Thyroid gland (tissue), 4 donors: ENCODE results near the gene NADK2. TPM values are rescaled to one million over a fixed set of nuclear protein-coding genes. Genes with fewer than 3 reads are reported as not detected.
"Not testable (repeated sequence)": the region's sequence is repeated elsewhere in the genome, so short reads cannot be mapped to it uniquely, and the experiment has no call there.

Source experiments
- DNase-seq, 2 donors: peaks; one replicate each; pipeline ENCODE4 v3.0.0-alpha.2; 2019
- H3K27ac ChIP-seq, 3 donors: fragments of 200-600 bp; sonication (generic); 1 replicate in 2 of 3; 2 replicates in 1 of 3; pipeline ENCODE4 v1.5.1; 2016 to 2019; ENCODE audit warnings: mild to moderate bottlenecking in 1 of 3, moderate library complexity in 1 of 3
- H3K27me3 ChIP-seq: fragments of 200-600 bp; sonication (generic); one replicate; pipeline ENCODE4 v1.5.1; 2019
- H3K36me3 ChIP-seq, 2 donors: fragments of 200-600 bp; sonication (generic); one replicate each; pipeline ENCODE4 v1.5.1; 2016 to 2019
- H3K4me1 ChIP-seq, 2 donors: fragments of 200-600 bp; sonication (generic); one replicate each; pipeline ENCODE4 v1.5.1; 2017 to 2019
- H3K4me3 ChIP-seq, 3 donors: fragments of 200-600 bp; sonication (generic); replicated peaks in 1 of 3; 1 replicate in 2 of 3; 2 replicates in 1 of 3; pipeline ENCODE4 v1.5.1; 2016; ENCODE audit warnings: mild to moderate bottlenecking in 1 of 3
- H3K9me3 ChIP-seq: fragments of 200-600 bp; sonication (generic); one replicate; pipeline ENCODE4 v1.5.1; 2017
- POLR2A ChIP-seq, 2 donors: fragments of 450-650 bp; IDR thresholded peaks; one replicate each; pipeline ENCODE4 v1.6.1; 2017; ENCODE audit warnings: antibody characterized with exemption in 2 of 2, mild to moderate bottlenecking in 2 of 2, moderate library complexity in 1 of 2
- WGBS, 2 donors: methylation state at CpG; one replicate each; pipeline ENCODE4 v1.1.5; 2017; 5-methylcytosine and 5-hydroxymethylcytosine counted together
- intact Hi-C: fragments of 100-400 bp; cut with DNase I; formaldehyde crosslinking; loops from one replicate; pipeline ENCODE4 v1.15.1; 2023
- total RNA-seq, 4 donors: library from RNA; depleted of rRNA; stranded (reverse); fragments of >200 nt; gene quantifications; one replicate each; pipeline ENCODE4 v1.2.3, GENCODE V29; 2016
- TF ChIP-seq, protein P1 (sequence below), 6 experiments: fragments of 200-600 bp in 3 of 6; fragments of 450-650 bp in 3 of 6; sonication (generic) in 3 of 6; IDR thresholded peaks; one replicate each; pipeline ENCODE4 v1.5.1; 2016 to 2019; ENCODE audit warnings: antibody characterized with exemption in 6 of 6, mild to moderate bottlenecking in 2 of 6, inconsistent platforms in 1 of 6, moderate library complexity in 1 of 6

Gene NADK2
- total RNA-seq, 4 donors from 2014 or later = 28.8 to 47.2 (median 44.4) TPM

DNA sequence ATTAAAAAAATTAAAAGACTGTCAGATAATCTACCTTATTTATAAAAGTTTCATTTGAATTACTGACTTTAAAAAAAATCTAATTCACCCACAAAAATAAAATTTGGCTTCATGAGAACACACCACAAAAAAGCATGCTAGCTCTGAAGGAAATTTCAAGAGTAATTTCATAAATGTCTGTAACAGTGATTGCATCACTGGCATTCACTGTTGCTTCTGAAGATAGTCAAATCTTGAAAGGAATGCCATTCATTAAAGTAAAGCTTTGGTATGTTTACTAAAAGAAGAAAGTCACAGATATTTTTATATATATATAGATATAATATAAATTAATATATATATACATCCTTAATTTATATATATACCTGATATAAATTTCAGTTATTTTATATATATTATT, 43.4 kb downstream of the NADK2 start:
- TF ChIP-seq, protein P1, sequence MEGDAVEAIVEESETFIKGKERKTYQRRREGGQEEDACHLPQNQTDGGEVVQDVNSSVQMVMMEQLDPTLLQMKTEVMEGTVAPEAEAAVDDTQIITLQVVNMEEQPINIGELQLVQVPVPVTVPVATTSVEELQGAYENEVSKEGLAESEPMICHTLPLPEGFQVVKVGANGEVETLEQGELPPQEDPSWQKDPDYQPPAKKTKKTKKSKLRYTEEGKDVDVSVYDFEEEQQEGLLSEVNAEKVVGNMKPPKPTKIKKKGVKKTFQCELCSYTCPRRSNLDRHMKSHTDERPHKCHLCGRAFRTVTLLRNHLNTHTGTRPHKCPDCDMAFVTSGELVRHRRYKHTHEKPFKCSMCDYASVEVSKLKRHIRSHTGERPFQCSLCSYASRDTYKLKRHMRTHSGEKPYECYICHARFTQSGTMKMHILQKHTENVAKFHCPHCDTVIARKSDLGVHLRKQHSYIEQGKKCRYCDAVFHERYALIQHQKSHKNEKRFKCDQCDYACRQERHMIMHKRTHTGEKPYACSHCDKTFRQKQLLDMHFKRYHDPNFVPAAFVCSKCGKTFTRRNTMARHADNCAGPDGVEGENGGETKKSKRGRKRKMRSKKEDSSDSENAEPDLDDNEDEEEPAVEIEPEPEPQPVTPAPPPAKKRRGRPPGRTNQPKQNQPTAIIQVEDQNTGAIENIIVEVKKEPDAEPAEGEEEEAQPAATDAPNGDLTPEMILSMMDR (IDR thresholded peaks at IDR 0.05) = no peak
- no peak for TF ChIP-seq POLR2A (IDR thresholded peaks at IDR 0.05)
- intact Hi-C loops = no loop called here

DNA sequence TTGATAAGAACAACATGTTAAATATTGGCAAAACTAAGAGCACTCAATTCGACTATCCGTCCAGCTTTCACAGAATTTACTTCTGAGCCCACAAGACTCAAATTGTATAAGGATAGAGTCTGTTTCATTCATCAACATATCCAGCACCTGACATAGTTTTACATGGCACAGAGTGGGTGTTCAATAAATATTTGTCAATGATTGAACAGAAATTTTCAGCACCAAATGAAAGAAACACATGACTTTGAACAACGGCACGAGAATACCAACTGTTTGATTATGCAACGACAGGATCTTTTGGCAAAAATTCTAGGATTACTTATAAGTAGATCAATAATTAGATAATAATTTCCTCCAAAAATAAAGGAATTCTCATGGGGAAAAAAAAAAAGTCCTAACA, 48.0 kb downstream of the NADK2 start:
- peaks cover 13 to 24% of the 10 kb centered on the region in 2 donors for H3K36me3 ChIP-seq
- 99% methylated on average over 5 of the region's 5 CpGs for WGBS, 2 donors
- H3K4me1 ChIP-seq = no peaks in the 10 kb centered on the region
- intact Hi-C loops = no loop called here
- H3K9me3 ChIP-seq = no peaks in the 10 kb centered on the region
- no peak overlapping the region for H3K4me3 ChIP-seq
- DNase-seq = no peak
- H3K27me3 ChIP-seq = no peaks in the 10 kb centered on the region
- TF ChIP-seq, protein P1 (IDR thresholded peaks at IDR 0.05) = no peak
- TF ChIP-seq POLR2A (IDR thresholded peaks at IDR 0.05) = no peak
- no peak overlapping the region for H3K27ac ChIP-seq

More for the DNA sequence above, 43.4 kb downstream of the NADK2 start:
- Histone ChIP-seq H3K36me3 (peaks cover 32% of the 10 kb centered on the region in 2 donors), H3K27me3 (no peaks in the 10 kb centered on the region), H3K27ac (no peak overlapping the region), H3K4me3 (no peak overlapping the region), H3K4me1 (no peaks in the 10 kb centered on the region), H3K9me3 (no peaks in the 10 kb centered on the region)
- DNase-seq = no peak

DNA sequence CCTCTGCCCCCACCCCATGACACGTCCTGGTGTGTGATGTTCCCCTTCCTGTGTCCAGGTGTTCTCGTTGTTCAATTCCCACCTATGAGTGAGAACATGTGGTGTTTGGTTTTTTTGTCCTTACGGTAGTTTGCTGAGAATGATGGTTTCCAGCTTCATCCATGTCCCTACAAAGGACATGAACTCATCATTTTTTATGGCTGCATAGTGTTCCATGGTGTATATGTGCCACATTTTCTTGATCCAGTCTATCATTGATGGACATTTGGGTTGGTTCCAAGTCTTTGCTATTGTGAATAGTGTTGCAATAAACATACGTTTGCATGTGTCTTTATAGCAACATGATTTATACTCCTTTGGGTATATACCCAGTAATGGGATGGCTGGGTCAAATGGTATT, 57.3 kb downstream of the NADK2 start:
- H3K27me3 ChIP-seq, H3K9me3 ChIP-seq, DNase-seq, intact Hi-C loops, H3K27ac ChIP-seq, H3K36me3 ChIP-seq, H3K4me3 ChIP-seq, H3K4me1 ChIP-seq: not testable (repeated sequence)
- 72 to 93% methylated on average over 1 to 4 of the region's 4 CpGs for WGBS, 2 donors

DNA sequence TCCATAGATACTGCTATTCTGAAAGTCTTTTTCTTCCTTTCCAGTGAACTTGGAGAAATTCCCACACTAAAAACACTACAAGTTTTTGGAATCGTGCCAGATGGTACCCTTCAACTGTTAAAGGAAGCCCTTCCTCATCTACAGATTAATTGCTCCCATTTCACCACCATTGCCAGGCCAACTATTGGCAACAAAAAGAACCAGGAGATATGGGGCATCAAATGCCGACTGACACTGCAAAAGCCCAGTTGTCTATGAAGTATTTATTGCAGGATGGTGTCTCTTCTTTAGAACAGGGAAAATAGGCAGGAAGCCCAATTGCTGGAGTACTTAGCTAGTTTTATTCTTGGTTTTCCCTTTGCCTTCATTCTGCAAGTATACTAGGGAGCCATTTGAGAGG, 60.0 kb downstream of the NADK2 start:
- Histone ChIP-seq H3K27me3 (no peaks in the 10 kb centered on the region), H3K36me3 (peaks cover 0 to 4% of the 10 kb centered on the region in 2 donors), H3K4me3 (no peak overlapping the region), H3K4me1 (no peaks in the 10 kb centered on the region), H3K9me3 (no peaks in the 10 kb centered on the region), H3K27ac (no peak overlapping the region)
- DNase-seq = no peak
- intact Hi-C loops = no loop called here
- WGBS, 2 donors = 60 to 74% methylated on average over 2 of the region's 2 CpGs
- TF ChIP-seq, protein P1 (IDR thresholded peaks at IDR 0.05) = no peak
- TF ChIP-seq POLR2A (IDR thresholded peaks at IDR 0.05) = no peak

DNA sequence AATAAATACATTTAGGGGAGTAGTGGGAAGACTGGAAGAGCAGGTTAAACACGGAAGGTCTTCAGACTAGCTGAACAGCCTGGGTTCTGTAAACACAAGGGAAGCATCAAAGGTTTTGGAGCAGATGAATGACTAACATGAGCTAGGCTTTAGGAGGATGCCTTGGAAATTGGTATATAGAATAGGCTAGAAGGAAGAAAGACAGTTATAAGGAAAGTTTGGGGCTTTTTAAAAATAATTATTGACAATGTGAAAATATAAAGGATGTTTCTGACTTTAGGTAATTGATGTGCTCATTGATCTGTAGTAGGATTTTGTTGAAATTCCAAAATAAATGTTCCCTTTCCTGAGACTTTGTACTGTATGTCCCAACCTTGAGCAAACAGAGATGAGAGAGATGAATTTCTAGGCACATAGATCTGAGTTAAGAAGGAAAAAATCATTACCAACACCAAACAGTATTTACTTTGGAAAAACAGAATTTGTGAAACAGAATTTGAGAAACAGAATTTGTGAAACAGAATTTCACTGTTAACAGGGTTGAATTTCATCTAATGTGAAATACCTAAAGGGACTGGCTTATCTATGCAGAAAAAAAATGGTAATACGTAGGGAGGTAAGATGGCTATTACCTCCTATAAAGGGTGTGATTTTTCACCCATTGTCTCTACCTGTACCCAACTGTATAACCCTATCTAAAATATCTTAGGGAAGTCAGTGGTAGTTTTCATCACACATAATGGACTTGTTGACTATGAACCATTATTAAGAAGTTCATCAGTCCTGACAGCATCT, 61.0 kb downstream of the NADK2 start:
- Histone ChIP-seq H3K9me3 (no peaks in the 10 kb centered on the region), H3K27me3 (no peaks in the 10 kb centered on the region), H3K4me1 (no peaks in the 10 kb centered on the region), H3K36me3 (peaks cover 0 to 4% of the 10 kb centered on the region in 2 donors), H3K4me3 (no peak overlapping the region), H3K27ac (no peak overlapping the region)
- 86 to 87% methylated on average over 2 of the region's 2 CpGs for WGBS, 2 donors
- TF ChIP-seq, protein P1 (IDR thresholded peaks at IDR 0.05) = no peak
- no peak for TF ChIP-seq POLR2A (IDR thresholded peaks at IDR 0.05)
- intact Hi-C loops = no loop called here
- DNase-seq = no peak
